ENCODE measurements around the gene GRID2. TPM values are rescaled to one million over a fixed set of nuclear protein-coding genes. Genes with fewer than 3 reads are reported as not detected.

GRID2 gene
- total and polyA plus RNA-seq, 2 donors from 2014 or later: 0.19 TPM; not detected in 1

DNA sequence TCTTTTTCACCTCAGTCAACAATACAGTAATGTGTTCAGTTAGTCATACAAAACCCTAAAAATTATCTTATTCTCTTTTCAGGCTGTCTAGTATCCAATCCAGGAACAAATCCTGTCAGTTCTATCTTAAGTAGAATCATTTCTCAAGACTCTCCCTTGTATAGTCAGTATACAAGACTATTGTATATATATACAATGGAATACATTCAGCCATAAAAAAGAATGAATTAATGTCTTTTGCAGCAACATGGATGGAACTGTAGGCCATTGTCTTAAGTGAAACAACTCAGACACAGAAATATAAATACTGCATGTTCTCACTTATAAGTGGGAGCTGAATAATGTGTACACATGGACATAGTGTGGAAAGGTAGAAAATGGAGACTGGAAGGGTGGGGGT, 1023.6 kb downstream of the GRID2 start:
- FAIRE-seq: no peak

DNA sequence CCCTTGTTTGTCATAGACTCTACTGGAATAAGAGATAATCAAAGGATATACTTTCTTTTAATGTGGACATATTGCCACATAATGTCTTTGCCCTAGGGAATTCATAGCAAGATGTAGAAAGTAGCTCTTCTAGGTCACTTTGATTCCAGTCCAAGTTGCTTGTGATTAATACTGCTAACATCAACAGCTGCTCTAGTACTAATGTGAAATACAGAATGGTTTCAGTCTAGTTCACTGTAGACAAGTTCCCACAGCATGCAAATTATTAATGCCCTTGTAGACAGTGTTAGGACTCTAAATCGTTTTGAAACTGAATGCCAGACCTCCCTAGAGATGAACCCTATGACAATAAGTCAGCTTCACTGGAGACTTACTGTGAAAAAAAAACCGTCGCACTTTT, 1030.2 kb downstream of the GRID2 start:
- TF ChIP-seq, protein P1, sequence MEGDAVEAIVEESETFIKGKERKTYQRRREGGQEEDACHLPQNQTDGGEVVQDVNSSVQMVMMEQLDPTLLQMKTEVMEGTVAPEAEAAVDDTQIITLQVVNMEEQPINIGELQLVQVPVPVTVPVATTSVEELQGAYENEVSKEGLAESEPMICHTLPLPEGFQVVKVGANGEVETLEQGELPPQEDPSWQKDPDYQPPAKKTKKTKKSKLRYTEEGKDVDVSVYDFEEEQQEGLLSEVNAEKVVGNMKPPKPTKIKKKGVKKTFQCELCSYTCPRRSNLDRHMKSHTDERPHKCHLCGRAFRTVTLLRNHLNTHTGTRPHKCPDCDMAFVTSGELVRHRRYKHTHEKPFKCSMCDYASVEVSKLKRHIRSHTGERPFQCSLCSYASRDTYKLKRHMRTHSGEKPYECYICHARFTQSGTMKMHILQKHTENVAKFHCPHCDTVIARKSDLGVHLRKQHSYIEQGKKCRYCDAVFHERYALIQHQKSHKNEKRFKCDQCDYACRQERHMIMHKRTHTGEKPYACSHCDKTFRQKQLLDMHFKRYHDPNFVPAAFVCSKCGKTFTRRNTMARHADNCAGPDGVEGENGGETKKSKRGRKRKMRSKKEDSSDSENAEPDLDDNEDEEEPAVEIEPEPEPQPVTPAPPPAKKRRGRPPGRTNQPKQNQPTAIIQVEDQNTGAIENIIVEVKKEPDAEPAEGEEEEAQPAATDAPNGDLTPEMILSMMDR (IDR thresholded peaks at IDR 0.05; ENCODE audit: borderline replicate concordance, extremely low read depth, insufficient read depth): no peak
- Histone ChIP-seq H3K4me3 (ENCODE audit: low read length in 3 of 3) (no peak overlapping the region), H3K4me1 (ENCODE audit: control insufficient read depth in 2 of 3, insufficient read depth in 2 of 3, low read depth in 1 of 3, low read length in 3 of 3) (no peaks in the 10 kb centered on the region), H3K9ac (ENCODE audit: low read length in 3 of 3) (no peak overlapping the region), H3K27ac (ENCODE audit: low read depth in 2 of 2, low read length in 2 of 2) (no peak overlapping the region), H3K9me3 (ENCODE audit: control insufficient read depth in 2 of 3, insufficient read depth in 1 of 3, low read length in 3 of 3) (no peaks in the 10 kb centered on the region), H3K36me3 (ENCODE audit: control insufficient read depth in 2 of 3, insufficient read depth in 3 of 3, low read length in 3 of 3) (no peaks in the 10 kb centered on the region), H3K27me3 (ENCODE audit: control insufficient read depth, insufficient read depth, low read length) (no peaks in the 10 kb centered on the region)
- intact Hi-C loops (cut with DNase I): no loop called here
- FAIRE-seq (no peak), DNase-seq (peak in 1 of 5 donors; percentile 41)

More for the DNA sequence above, 1023.6 kb downstream of the GRID2 start:
- H3K27ac ChIP-seq (ENCODE audit: low read depth in 2 of 2, low read length in 2 of 2): no peak overlapping the region
- intact Hi-C loops (cut with DNase I): no loop called here
- H3K9ac ChIP-seq (ENCODE audit: low read length in 3 of 3): no peak overlapping the region
- H3K9me3 ChIP-seq (ENCODE audit: control insufficient read depth in 2 of 3, insufficient read depth in 1 of 3, low read length in 3 of 3): no peaks in the 10 kb centered on the region
- H3K4me1 ChIP-seq (ENCODE audit: control insufficient read depth in 2 of 3, insufficient read depth in 2 of 3, low read depth in 1 of 3, low read length in 3 of 3): no peaks in the 10 kb centered on the region
- H3K36me3 ChIP-seq (ENCODE audit: control insufficient read depth in 2 of 3, insufficient read depth in 3 of 3, low read length in 3 of 3): no peaks in the 10 kb centered on the region
- TF ChIP-seq, protein P1 (IDR thresholded peaks at IDR 0.05; ENCODE audit: borderline replicate concordance, extremely low read depth, insufficient read depth): no peak
- H3K27me3 ChIP-seq (ENCODE audit: control insufficient read depth, insufficient read depth, low read length): no peaks in the 10 kb centered on the region
- H3K4me3 ChIP-seq (ENCODE audit: low read length in 3 of 3): no peak overlapping the region
- DNase-seq: no peak

DNA sequence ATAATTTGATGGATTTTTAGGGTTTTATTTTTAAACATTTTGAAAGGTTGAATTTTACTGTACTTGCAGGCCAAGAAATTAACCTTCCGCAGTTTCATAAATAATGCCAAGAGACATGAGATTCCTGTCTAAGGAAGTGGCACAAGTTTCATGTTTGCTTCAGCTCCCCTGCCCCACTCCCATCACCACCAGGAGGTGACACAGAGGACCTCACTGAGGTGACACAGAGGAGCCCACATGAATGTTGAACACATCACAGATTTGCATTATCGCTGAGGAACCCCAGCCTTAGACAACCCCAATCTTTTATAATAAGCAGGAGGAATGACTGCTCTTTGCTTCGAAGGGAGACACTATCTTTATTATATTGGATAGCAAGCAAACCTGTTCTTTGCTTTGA, 1033.4 kb downstream of the GRID2 start:
- Histone ChIP-seq H3K9me3 (ENCODE audit: control insufficient read depth in 2 of 3, insufficient read depth in 1 of 3, low read length in 3 of 3) (no peaks in the 10 kb centered on the region), H3K36me3 (ENCODE audit: control insufficient read depth in 2 of 3, insufficient read depth in 3 of 3, low read length in 3 of 3) (no peaks in the 10 kb centered on the region), H3K4me3 (ENCODE audit: low read length in 3 of 3) (no peak overlapping the region), H3K27ac (ENCODE audit: low read depth in 2 of 2, low read length in 2 of 2) (no peak overlapping the region), H3K27me3 (ENCODE audit: control insufficient read depth, insufficient read depth, low read length) (no peaks in the 10 kb centered on the region), H3K4me1 (ENCODE audit: control insufficient read depth in 2 of 3, insufficient read depth in 2 of 3, low read depth in 1 of 3, low read length in 3 of 3) (no peaks in the 10 kb centered on the region), H3K9ac (ENCODE audit: low read length in 3 of 3) (no peak overlapping the region)
- FAIRE-seq (no peak), DNase-seq (no peak)
- intact Hi-C loops (cut with DNase I): no loop called here
- TF ChIP-seq, protein P1 (IDR thresholded peaks at IDR 0.05; ENCODE audit: borderline replicate concordance, extremely low read depth, insufficient read depth): no peak

DNA sequence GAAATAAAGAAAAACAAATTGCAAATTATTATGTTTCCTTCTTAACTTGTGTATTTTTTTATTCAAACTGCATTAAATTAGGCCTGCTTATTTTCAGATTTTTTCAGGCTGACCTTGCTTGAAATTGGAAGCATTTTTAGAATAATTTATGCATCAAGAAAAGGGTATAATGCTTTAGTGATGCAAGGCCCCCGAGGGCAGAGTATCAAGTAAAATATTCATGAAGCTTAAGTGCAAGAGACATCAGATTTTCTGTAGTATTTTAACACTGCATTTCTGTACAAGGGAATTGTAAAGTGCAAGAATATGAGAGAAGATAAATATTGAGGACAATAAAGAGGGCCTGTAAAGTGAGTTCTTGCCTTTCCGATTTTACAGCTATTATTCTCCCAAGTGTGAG, 1039.0 kb downstream of the GRID2 start:
- Histone ChIP-seq H3K4me3 (ENCODE audit: low read length in 3 of 3) (no peak overlapping the region), H3K27ac (ENCODE audit: low read depth in 2 of 2, low read length in 2 of 2) (no peak overlapping the region), H3K4me1 (ENCODE audit: control insufficient read depth in 2 of 3, insufficient read depth in 2 of 3, low read depth in 1 of 3, low read length in 3 of 3) (no peaks in the 10 kb centered on the region), H3K9ac (ENCODE audit: low read length in 3 of 3) (no peak overlapping the region), H3K36me3 (ENCODE audit: control insufficient read depth in 2 of 3, insufficient read depth in 3 of 3, low read length in 3 of 3) (no peaks in the 10 kb centered on the region), H3K27me3 (ENCODE audit: control insufficient read depth, insufficient read depth, low read length) (no peaks in the 10 kb centered on the region), H3K9me3 (ENCODE audit: control insufficient read depth in 2 of 3, insufficient read depth in 1 of 3, low read length in 3 of 3) (no peaks in the 10 kb centered on the region)
- TF ChIP-seq, protein P1 (IDR thresholded peaks at IDR 0.05; ENCODE audit: borderline replicate concordance, extremely low read depth, insufficient read depth): no peak
- DNase-seq (no peak), FAIRE-seq (no peak)
- intact Hi-C loops (cut with DNase I): no loop called here

Measured in kidney (tissue), 14 donors.